Measurements from ENCODE around the gene SKI. TPM values are rescaled to one million over a fixed set of nuclear protein-coding genes. Genes with fewer than 3 reads are reported as not detected.

Gene SKI
- total and polyA plus RNA-seq, 2 experiments from 2014 or later: 5.1 to 21.9 TPM

GRCh38 chr1:2275796-2276536, 47.8 kb downstream of the SKI start:
- peaks cover 93% of the 10 kb centered on the region for H3K79me2 ChIP-seq
- H3K9me2 ChIP-seq (replicated peaks; ENCODE audit: insufficient read depth): no peaks in the 10 kb centered on the region
- peak overlapping the region; percentile 96 for H3K27ac ChIP-seq
- H3K4me1 ChIP-seq (ENCODE audit: insufficient read depth): peaks cover 83% of the 10 kb centered on the region
- no peaks in the 10 kb centered on the region for H3K27me3 ChIP-seq
- TF ChIP-seq EZH2phosphoT487 (IDR thresholded peaks at IDR 0.05; ENCODE audit: low read depth, severe bottlenecking, unreplicated experiment) (no peak), CTCF (IDR thresholded peaks at IDR 0.05; ENCODE audit: poor library complexity) (no peak), EZH2 (IDR thresholded peaks at IDR 0.05; ENCODE audit: borderline replicate concordance) (no peak)
- no peak overlapping the region for H2AFZ ChIP-seq
- H3K4me2 ChIP-seq: peak overlapping the region; percentile 50
- H4K20me1 ChIP-seq (ENCODE audit: insufficient read depth, poor library complexity, severe bottlenecking): peaks cover 64% of the 10 kb centered on the region
- H3K36me3 ChIP-seq (replicated peaks; ENCODE audit: insufficient read depth, low read depth): no peaks in the 10 kb centered on the region
- peak; percentile 67 for DNase-seq (ENCODE audit: low spot score)
- H3K4me3 ChIP-seq: no peak overlapping the region
- 35% methylated on average over 14 of the region's 14 CpGs for WGBS (ENCODE audit: low lambda C conversion rate, missing lambda C conversion rate)
- no peaks in the 10 kb centered on the region for H3K9me3 ChIP-seq (ENCODE audit: low read depth)

- no peak overlapping the region for H3K4me3 ChIP-seq
- H3K4me1 ChIP-seq (ENCODE audit: insufficient read depth): peaks cover 73% of the 10 kb centered on the region
- H3K27ac ChIP-seq: peak overlapping the region; percentile 96
- H2AFZ ChIP-seq: no peak overlapping the region
- H4K20me1 ChIP-seq (ENCODE audit: insufficient read depth, poor library complexity, severe bottlenecking): peaks cover 54% of the 10 kb centered on the region
- H3K4me2 ChIP-seq: peak overlapping the region; percentile 50
- no peaks in the 10 kb centered on the region for H3K9me3 ChIP-seq (ENCODE audit: low read depth)
- no peaks in the 10 kb centered on the region for H3K9me2 ChIP-seq (replicated peaks; ENCODE audit: insufficient read depth)
- TF ChIP-seq CTCF (IDR thresholded peaks at IDR 0.05; ENCODE audit: poor library complexity) (no peak), EZH2phosphoT487 (IDR thresholded peaks at IDR 0.05; ENCODE audit: low read depth, severe bottlenecking, unreplicated experiment) (no peak), EZH2 (IDR thresholded peaks at IDR 0.05; ENCODE audit: borderline replicate concordance) (no peak)
- no peaks in the 10 kb centered on the region for H3K36me3 ChIP-seq (replicated peaks; ENCODE audit: insufficient read depth, low read depth)
- peaks cover 82% of the 10 kb centered on the region for H3K79me2 ChIP-seq
- DNase-seq (ENCODE audit: low spot score): no peak
- 87% methylated on average over 12 of the region's 12 CpGs for WGBS (ENCODE audit: low lambda C conversion rate, missing lambda C conversion rate)
- H3K27me3 ChIP-seq: no peaks in the 10 kb centered on the region
Measured at GRCh38 chr1:2276803-2277580, 48.9 kb downstream of the SKI start.

- Histone ChIP-seq H3K79me2 (peaks cover 79% of the 10 kb centered on the region), H3K4me3 (no peak overlapping the region), H3K27ac (peak overlapping the region; percentile 96), H3K4me2 (peak overlapping the region; percentile 64), H3K4me1 (ENCODE audit: insufficient read depth) (peaks cover 64% of the 10 kb centered on the region), H3K9me3 (ENCODE audit: low read depth) (no peaks in the 10 kb centered on the region), H3K36me3 (replicated peaks; ENCODE audit: insufficient read depth, low read depth) (no peaks in the 10 kb centered on the region), H3K27me3 (no peaks in the 10 kb centered on the region), H4K20me1 (ENCODE audit: insufficient read depth, poor library complexity, severe bottlenecking) (peaks cover 45% of the 10 kb centered on the region), H3K9me2 (replicated peaks; ENCODE audit: insufficient read depth) (no peaks in the 10 kb centered on the region), H2AFZ (no peak overlapping the region)
- no peak for TF ChIP-seq EZH2 (IDR thresholded peaks at IDR 0.05; ENCODE audit: borderline replicate concordance)
- no peak for TF ChIP-seq CTCF (IDR thresholded peaks at IDR 0.05; ENCODE audit: poor library complexity)
- no peak for TF ChIP-seq EZH2phosphoT487 (IDR thresholded peaks at IDR 0.05; ENCODE audit: low read depth, severe bottlenecking, unreplicated experiment)
- 93% methylated on average over 24 of the region's 25 CpGs for WGBS (ENCODE audit: low lambda C conversion rate, missing lambda C conversion rate)
- DNase-seq (ENCODE audit: low spot score): no peak
Measured at GRCh38 chr1:2277741-2278488, 49.8 kb downstream of the SKI start.
